ENCODE data around the gene RASAL1.

RASAL1 gene

DNA sequence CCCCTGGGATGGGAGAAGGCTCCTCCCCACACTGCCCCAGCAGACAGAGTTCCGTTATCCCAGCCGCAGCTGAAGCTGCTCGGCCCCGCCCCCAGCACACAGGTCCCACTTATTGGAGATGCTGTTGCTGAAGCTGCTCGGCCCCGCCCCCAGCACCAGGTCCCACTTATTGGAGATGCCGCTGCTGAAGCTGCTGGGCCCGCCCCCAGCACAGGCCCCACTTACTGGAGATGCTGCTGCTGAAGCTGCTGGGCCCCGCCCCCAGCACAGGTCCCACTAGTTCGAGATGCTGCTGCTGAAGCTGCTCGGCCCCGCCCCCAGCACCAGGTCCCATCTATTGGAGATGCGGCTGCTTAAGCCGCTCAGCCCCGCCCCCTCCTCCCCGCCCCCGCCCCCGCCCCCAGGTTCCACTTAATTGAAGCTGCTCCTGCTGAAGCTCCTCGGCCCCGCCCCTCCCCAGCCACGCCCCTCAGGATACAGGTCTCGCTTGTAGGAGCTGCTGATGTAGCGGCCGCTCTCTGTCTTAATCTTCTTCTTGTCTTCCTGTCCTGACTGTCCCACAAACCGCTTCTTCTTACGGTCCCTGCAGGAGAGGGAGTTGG lies 26.0 kb upstream of the RASAL1 start:
- H3K9ac ChIP-seq: no peak overlapping the region
- H3K4me3 ChIP-seq (IDR thresholded peaks at IDR 0.05; ENCODE audit: insufficient read depth, low read depth, low read length): no peak overlapping the region
- H3K36me3 ChIP-seq (ENCODE audit: insufficient read depth): no peaks in the 10 kb centered on the region
- TF ChIP-seq, protein P1, sequence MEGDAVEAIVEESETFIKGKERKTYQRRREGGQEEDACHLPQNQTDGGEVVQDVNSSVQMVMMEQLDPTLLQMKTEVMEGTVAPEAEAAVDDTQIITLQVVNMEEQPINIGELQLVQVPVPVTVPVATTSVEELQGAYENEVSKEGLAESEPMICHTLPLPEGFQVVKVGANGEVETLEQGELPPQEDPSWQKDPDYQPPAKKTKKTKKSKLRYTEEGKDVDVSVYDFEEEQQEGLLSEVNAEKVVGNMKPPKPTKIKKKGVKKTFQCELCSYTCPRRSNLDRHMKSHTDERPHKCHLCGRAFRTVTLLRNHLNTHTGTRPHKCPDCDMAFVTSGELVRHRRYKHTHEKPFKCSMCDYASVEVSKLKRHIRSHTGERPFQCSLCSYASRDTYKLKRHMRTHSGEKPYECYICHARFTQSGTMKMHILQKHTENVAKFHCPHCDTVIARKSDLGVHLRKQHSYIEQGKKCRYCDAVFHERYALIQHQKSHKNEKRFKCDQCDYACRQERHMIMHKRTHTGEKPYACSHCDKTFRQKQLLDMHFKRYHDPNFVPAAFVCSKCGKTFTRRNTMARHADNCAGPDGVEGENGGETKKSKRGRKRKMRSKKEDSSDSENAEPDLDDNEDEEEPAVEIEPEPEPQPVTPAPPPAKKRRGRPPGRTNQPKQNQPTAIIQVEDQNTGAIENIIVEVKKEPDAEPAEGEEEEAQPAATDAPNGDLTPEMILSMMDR (conservative IDR thresholded peaks at IDR 0.05; ENCODE audit: low read depth, low read length): no peak
- no peaks in the 10 kb centered on the region for H3K4me1 ChIP-seq (ENCODE audit: low read depth, poor library complexity, severe bottlenecking)
- H3K27ac ChIP-seq: no peak overlapping the region
- H3K4me2 ChIP-seq: no peak overlapping the region
- H2AFZ ChIP-seq (ENCODE audit: low read depth): no peak overlapping the region
- H3K27me3 ChIP-seq (ENCODE audit: insufficient read depth, low read depth): no peaks in the 10 kb centered on the region
- H3K79me2 ChIP-seq (ENCODE audit: insufficient read depth, low read depth): no peaks in the 10 kb centered on the region
- no peaks in the 10 kb centered on the region for H4K20me1 ChIP-seq (ENCODE audit: insufficient read depth)

DNA sequence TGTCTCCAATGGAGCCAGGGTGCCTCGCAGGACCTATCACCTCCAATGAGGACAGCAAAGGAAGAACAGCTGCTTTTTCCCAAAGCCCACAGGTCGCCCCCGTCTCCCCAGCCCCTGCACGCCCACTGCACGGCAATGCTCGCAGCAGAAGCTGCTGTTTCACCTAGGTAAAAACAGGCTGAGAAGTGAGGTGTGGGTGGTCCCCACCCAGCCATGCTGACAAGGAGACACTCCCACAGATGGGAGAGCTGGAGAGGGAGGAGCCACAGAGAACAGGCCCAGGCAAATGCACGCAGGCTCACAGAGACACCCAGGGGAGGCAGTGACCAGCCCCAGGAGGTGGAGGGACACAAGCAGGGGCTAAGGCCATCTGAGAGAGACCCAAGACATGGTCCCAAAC lies 24.4 kb upstream of the RASAL1 start:
- no peaks in the 10 kb centered on the region for H3K36me3 ChIP-seq (ENCODE audit: insufficient read depth)
- H3K4me2 ChIP-seq: no peak overlapping the region
- no peak overlapping the region for H2AFZ ChIP-seq (ENCODE audit: low read depth)
- no peaks in the 10 kb centered on the region for H3K27me3 ChIP-seq (ENCODE audit: insufficient read depth, low read depth)
- H3K9ac ChIP-seq: no peak overlapping the region
- H3K4me1 ChIP-seq (ENCODE audit: low read depth, poor library complexity, severe bottlenecking): no peaks in the 10 kb centered on the region
- H3K4me3 ChIP-seq (IDR thresholded peaks at IDR 0.05; ENCODE audit: insufficient read depth, low read depth, low read length): no peak overlapping the region
- TF ChIP-seq, protein P1 (conservative IDR thresholded peaks at IDR 0.05; ENCODE audit: low read depth, low read length): no peak
- H3K79me2 ChIP-seq (ENCODE audit: insufficient read depth, low read depth): no peaks in the 10 kb centered on the region
- no peaks in the 10 kb centered on the region for H4K20me1 ChIP-seq (ENCODE audit: insufficient read depth)
- no peak overlapping the region for H3K27ac ChIP-seq

DNA sequence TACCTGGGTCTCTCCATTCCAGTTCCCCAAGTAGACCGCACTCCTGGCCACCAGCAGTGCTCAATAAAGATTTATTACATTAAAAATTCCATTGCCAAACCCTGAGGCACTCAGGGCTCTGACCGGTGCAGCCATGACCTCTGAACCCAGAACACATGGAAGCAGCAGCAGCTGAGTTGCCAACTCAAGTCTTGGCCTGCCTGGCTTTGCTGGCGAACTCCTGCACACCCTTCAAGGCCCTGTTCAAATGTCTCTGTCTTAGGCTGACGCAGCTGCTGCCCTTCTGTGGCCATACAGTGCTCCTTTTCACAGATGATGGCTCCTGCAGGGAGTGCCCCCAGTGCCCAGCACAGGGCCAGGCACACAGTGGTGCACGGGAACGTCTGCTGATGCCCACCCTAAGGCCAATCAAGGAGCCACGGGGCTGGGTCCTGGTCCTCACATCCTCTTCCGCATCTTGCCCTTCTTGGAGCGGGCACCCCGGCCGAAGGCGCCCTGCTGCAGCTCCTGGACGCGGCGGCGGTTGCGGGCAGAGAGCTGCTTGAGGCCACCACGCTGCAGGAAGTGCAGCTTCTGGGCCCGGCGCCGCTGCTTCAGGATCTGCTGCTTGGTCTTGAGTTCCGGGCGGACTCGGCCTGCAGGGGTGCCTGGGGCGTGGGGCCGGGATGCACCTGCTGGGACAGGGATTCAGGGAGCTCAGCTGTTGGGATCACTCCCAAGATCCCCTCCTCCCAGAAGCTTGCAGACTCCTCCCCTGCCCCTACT lies 23.1 kb upstream of the RASAL1 start:
- peaks cover 5% of the 10 kb centered on the region for H3K4me1 ChIP-seq (ENCODE audit: low read depth, poor library complexity, severe bottlenecking)
- H3K36me3 ChIP-seq (ENCODE audit: insufficient read depth): no peaks in the 10 kb centered on the region
- H3K4me3 ChIP-seq (IDR thresholded peaks at IDR 0.05; ENCODE audit: insufficient read depth, low read depth, low read length): no peak overlapping the region
- H2AFZ ChIP-seq (ENCODE audit: low read depth): no peak overlapping the region
- no peak overlapping the region for H3K9ac ChIP-seq
- TF ChIP-seq, protein P1 (conservative IDR thresholded peaks at IDR 0.05; ENCODE audit: low read depth, low read length): no peak
- H4K20me1 ChIP-seq (ENCODE audit: insufficient read depth): no peaks in the 10 kb centered on the region
- H3K79me2 ChIP-seq (ENCODE audit: insufficient read depth, low read depth): no peaks in the 10 kb centered on the region
- H3K4me2 ChIP-seq: no peak overlapping the region
- no peak overlapping the region for H3K27ac ChIP-seq
- no peaks in the 10 kb centered on the region for H3K27me3 ChIP-seq (ENCODE audit: insufficient read depth, low read depth)

DNA sequence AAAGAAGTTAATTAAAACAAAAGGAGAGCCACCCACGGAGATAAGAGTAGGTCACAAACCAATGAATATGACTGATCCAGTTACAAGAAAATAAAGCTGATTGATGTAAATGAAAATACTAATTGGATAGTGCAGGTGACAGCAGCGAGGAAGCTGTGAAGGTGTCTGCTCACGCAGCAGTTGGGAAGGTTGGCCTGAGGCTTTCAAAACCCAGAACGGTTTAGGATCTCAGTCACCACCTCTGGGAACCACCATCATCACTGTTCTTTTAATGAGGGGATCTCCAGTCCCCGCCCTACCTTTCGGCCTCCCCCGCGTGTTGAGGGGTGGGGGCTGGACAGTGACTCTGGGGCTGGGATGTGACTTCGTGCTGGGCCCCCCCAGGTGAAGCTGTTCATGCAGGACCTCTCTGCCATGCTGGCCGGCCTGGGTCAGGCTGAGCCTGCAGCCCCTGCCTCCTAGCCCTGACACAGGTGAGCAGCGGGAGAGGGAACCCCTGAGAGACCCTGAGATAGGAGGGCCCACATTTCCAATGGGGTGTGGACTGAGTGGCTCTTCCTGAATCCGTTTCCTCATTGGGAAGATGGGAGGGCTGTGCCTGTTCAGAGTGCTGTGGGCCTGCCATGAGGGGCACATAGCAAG lies 21.8 kb upstream of the RASAL1 start:
- H4K20me1 ChIP-seq (ENCODE audit: insufficient read depth): no peaks in the 10 kb centered on the region
- no peak overlapping the region for H3K4me2 ChIP-seq
- TF ChIP-seq, protein P1 (conservative IDR thresholded peaks at IDR 0.05; ENCODE audit: low read depth, low read length): no peak
- H3K27ac ChIP-seq: no peak overlapping the region
- H2AFZ ChIP-seq (ENCODE audit: low read depth): no peak overlapping the region
- H3K9ac ChIP-seq: no peak overlapping the region
- H3K27me3 ChIP-seq (ENCODE audit: insufficient read depth, low read depth): no peaks in the 10 kb centered on the region
- H3K36me3 ChIP-seq (ENCODE audit: insufficient read depth): no peaks in the 10 kb centered on the region
- no peak overlapping the region for H3K4me3 ChIP-seq (IDR thresholded peaks at IDR 0.05; ENCODE audit: insufficient read depth, low read depth, low read length)
- peaks cover 5% of the 10 kb centered on the region for H3K4me1 ChIP-seq (ENCODE audit: low read depth, poor library complexity, severe bottlenecking)
- no peaks in the 10 kb centered on the region for H3K79me2 ChIP-seq (ENCODE audit: insufficient read depth, low read depth)
